Tibial nerve (tissue), 3 donors: ENCODE results near the gene PANX2.

Experiments
- POLR2A ChIP-seq, 2 donors: fragments of 450-650 bp; IDR thresholded peaks; one replicate each; pipeline ENCODE4 v1.6.1; 2017; ENCODE audit warnings: antibody characterized with exemption in 2 of 2, mild to moderate bottlenecking in 2 of 2, moderate library complexity in 2 of 2
- TF ChIP-seq, protein P1 (sequence below), 5 experiments: fragments of 200-600 bp in 3 of 5; fragments of 450-650 bp in 2 of 5; sonication (generic) in 3 of 5; IDR thresholded peaks; one replicate each; pipeline ENCODE4 v1.5.1; 2016 to 2019; ENCODE audit warnings: antibody characterized with exemption in 5 of 5, mild to moderate bottlenecking in 3 of 5, moderate library complexity in 2 of 5

DNA sequence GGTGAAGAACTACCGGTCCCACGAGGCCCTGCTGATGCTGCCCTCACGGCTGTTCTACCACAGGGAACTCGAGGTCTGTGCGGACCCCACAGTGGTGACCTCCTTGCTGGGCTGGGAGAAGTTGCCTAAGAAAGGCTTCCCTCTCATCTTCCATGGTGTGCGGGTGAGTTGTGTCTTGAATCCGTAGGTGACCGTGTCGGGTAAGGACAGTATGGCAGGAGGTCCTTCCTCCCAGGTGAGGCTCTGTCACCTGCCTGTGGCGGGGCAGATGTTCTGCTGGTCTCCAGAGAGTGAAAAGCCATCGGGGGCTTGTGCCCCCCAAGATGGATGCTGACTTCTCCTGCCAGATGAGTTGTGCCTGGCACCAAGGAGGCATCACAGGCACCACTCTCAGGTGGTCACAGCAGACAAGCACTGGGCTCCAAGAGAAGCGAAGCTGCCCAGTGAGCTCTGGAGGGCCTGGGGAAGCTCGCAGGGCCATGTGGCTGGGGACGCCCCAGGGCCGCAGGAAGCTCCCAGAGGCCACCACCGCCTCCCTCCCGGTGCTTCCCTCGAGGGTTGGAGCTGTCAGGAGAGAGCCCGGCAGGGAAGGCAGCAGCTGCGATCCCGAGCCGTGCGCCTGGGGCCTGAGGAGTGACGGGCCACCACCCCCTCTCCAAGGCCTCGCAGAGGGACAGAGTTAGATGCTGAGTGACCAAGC is 17.3 kb upstream of the PANX2 start:
- TF ChIP-seq, protein P1, sequence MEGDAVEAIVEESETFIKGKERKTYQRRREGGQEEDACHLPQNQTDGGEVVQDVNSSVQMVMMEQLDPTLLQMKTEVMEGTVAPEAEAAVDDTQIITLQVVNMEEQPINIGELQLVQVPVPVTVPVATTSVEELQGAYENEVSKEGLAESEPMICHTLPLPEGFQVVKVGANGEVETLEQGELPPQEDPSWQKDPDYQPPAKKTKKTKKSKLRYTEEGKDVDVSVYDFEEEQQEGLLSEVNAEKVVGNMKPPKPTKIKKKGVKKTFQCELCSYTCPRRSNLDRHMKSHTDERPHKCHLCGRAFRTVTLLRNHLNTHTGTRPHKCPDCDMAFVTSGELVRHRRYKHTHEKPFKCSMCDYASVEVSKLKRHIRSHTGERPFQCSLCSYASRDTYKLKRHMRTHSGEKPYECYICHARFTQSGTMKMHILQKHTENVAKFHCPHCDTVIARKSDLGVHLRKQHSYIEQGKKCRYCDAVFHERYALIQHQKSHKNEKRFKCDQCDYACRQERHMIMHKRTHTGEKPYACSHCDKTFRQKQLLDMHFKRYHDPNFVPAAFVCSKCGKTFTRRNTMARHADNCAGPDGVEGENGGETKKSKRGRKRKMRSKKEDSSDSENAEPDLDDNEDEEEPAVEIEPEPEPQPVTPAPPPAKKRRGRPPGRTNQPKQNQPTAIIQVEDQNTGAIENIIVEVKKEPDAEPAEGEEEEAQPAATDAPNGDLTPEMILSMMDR (IDR thresholded peaks at IDR 0.05), result no peak
- no peak for TF ChIP-seq POLR2A (IDR thresholded peaks at IDR 0.05)
